Upper lobe of left lung (tissue), 4 donors: ENCODE data around the gene UBE2U.
"Not testable (repeated sequence)": the region's sequence is repeated elsewhere in the genome, so short reads cannot be mapped to it uniquely, and the experiment has no call there.

Experiments
- CTCF ChIP-seq, 6 experiments: fragments of 450-650 bp in 4 of 6; fragments of 200-600 bp in 2 of 6; sonication (generic) in 2 of 6; IDR thresholded peaks; one replicate each; pipeline ENCODE4 v1.5.1; 2016 to 2019; ENCODE audit warnings: antibody characterized with exemption in 6 of 6
- POLR2A ChIP-seq, 4 donors: fragments of 450-650 bp; IDR thresholded peaks; one replicate each; pipeline ENCODE4 v1.5.1; 2016 to 2017; ENCODE audit warnings: antibody characterized with exemption in 4 of 4, mild to moderate bottlenecking in 2 of 4

GRCh38 chr1:64258444-64258843 is 55.0 kb downstream of the UBE2U start:
- not testable (repeated sequence) for TF ChIP-seq CTCF, POLR2A (IDR thresholded peaks at IDR 0.05)
